SK-N-MC (cell line): Measurements from ENCODE around the gene TMEM200B.

Experiments used
- EZH2 ChIP-seq: fragments of 200-600 bp; sonication (generic); IDR thresholded peaks from one replicate; pipeline ENCODE4 v1.6.1; 2017; ENCODE audit warnings: antibody characterized with exemption
- POLR2AphosphoS5 ChIP-seq: IDR thresholded peaks from 2 replicates; pipeline ENCODE4 v1.6.1; 2012; ENCODE audit warnings: mild to moderate bottlenecking, low read depth, low read length, borderline replicate concordance

GRCh38 chr1:29119121-29119929 lies 4.4 kb downstream of the TMEM200B start:
- TF ChIP-seq POLR2AphosphoS5 (no peak), EZH2 (no peak)
